GM12892 (cell line): ENCODE measurements around the gene OSTC.

Experiments used
- DNase-seq: peaks from one replicate; pipeline ENCODE4 v3.0.0; 2011; ENCODE audit not compliant: insufficient read length
- FAIRE-seq: peaks from 2 replicates; lab custom pipeline; 2011; peaks lifted over from hg19 to GRCh38; lab: Jason Lieb, UNC
- POLR2A ChIP-seq: IDR thresholded peaks from 2 replicates; pipeline ENCODE4 v1.6.1; 2011; ENCODE audit warnings: low read depth, low read length, control low read depth
- POLR2AphosphoS5 ChIP-seq: IDR thresholded peaks from 2 replicates; pipeline ENCODE4 v1.6.1; 2011; ENCODE audit warnings: low read depth, low read length, control low read depth
- TAF1 ChIP-seq: IDR thresholded peaks from 2 replicates; pipeline ENCODE4 v1.6.1; 2011; ENCODE audit warnings: low read depth, mild to moderate bottlenecking, control low read depth, low read length, borderline replicate concordance

The OSTC gene

GRCh38 chr4:108651014-108651791 lies 804 bp downstream of the OSTC start:
- no peak for TF ChIP-seq POLR2A
- TF ChIP-seq TAF1: no peak
- no peak for TF ChIP-seq POLR2AphosphoS5
- FAIRE-seq (no peak), DNase-seq (no peak)

DNA sequence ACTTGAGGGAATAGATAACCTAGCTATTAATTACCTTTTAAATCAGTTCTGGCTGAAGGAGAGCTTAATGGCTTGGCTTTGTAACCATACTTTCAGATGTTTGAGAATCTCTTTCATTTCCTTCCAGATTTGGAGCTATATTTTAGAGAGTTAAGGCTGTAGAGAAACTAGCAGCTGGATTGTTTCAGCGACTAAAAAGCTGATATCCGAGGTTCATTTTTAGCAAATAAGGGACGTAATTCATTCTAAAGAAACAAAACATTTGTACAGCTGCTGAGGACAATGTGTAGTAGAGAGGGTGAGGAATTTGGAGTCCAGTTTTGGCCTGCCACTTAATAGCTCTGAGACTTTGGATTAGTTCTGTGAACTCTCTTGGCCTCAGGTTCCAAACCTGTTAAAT lies 12.2 kb downstream of the OSTC start:
- DNase-seq (no peak), FAIRE-seq (no peak)
- TF ChIP-seq POLR2A (no peak), TAF1 (no peak), POLR2AphosphoS5 (no peak)

- no peak for FAIRE-seq
Observed at GRCh38 chr4:108674356-108674977, 24.1 kb downstream of the OSTC start.

GRCh38 chr4:108681321-108681809 lies 31.0 kb downstream of the OSTC start:
- no peak for DNase-seq
- TF ChIP-seq POLR2AphosphoS5: no peak
- TF ChIP-seq TAF1: no peak
- TF ChIP-seq POLR2A: no peak
- peak; percentile 9 for FAIRE-seq

More at GRCh38 chr4:108674356-108674977, 24.1 kb downstream of the OSTC start:
- TF ChIP-seq POLR2A (no peak), TAF1 (no peak), POLR2AphosphoS5 (no peak)
- DNase-seq: no peak

DNA sequence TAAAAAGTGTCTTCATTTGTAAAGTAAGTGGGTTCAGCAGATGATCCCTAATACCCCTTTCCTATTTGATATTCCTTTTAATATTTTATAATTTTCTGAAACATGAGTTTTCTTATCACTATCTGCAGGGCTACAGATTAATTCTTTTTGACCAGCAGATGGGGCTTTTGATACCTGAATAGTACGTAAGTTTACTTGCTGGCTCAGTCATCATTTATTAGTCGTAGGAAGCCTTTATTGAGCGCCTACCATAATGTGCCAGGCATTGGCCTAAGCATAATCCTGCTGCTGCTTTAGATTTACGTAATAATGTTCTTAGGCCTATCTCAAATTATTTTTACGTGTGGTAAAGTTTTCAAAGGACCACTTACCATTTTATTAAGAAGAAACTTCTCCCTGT lies 33.1 kb downstream of the OSTC start:
- TF ChIP-seq POLR2A (no peak), TAF1 (no peak), POLR2AphosphoS5 (no peak)
- FAIRE-seq (no peak), DNase-seq (no peak)

DNA sequence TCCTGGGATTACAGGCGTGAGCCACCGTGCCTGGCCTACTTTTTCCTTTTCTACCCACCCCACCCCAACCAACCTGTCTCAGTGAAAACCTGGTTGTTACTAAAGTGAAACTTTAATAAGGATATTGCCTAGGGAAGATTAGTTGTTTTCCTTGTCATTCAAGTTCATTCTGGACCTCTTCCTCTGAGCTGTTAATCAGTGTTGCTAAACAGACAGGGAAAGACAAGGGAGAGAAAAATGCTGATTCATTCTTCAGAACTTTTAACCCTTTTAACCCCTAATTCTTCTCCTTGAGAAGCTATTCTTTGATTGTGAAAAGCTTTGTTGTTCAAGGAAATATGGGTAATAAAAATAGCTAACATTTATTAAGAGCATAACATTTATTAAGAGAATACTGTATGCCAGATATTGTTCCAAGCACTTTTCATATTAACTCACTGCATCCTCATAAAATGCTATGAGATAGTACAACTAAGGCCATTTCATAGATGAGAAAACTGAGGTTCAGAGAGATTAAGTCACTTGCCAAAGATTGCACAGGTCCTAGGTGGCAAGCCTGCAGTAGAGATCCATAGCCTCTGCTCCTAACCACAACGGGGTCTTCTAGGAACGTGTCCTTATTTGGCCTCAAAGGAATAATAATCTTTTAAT lies 34.8 kb downstream of the OSTC start:
- FAIRE-seq (no peak), DNase-seq (no peak)
- no peak for TF ChIP-seq POLR2A
- no peak for TF ChIP-seq TAF1
- TF ChIP-seq POLR2AphosphoS5: no peak

DNA sequence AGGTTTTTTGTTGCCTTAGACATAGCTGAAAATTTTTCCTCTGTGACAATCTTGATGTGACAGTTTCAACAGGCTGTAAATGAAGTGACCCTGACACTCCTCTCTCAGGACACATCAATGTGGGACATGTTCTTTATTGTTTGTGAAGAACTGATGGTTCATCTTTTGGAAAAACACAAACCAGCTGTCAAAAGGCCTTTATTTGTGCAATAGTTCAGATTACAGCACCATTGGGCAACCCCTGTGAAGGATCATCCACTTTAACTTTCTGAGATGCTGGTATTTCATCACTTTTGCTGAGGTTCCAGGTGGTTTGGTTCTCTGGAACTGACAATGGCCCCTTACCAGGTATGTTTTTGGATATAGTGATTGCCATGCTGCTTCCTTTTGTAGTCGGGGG lies 40.3 kb downstream of the OSTC start:
- DNase-seq: no peak
- no peak for FAIRE-seq
- TF ChIP-seq POLR2A: no peak
- no peak for TF ChIP-seq TAF1
- no peak for TF ChIP-seq POLR2AphosphoS5

DNA sequence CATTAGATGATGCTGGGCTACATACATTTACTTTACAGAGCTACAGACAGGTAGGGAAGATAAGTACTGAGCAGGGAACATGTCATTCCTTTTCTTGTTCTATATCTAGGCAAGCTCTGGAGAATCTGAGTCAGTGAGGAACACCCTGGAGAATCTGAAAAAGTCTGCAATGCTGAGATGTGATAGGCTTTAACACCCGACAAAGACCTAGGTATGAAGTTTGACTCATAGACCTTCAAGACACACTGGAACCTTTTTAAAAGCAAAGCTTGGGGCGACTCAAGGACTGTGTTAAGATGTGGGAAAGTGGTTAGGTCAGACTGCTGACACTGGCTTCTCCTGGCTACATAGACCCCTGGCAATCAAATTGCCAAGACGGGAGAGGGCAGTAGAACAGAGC lies 42.8 kb downstream of the OSTC start:
- TF ChIP-seq TAF1: no peak
- no peak for TF ChIP-seq POLR2AphosphoS5
- TF ChIP-seq POLR2A: no peak
- no peak for FAIRE-seq
- no peak for DNase-seq

GRCh38 chr4:108693819-108694218 lies 43.4 kb downstream of the OSTC start:
- TF ChIP-seq TAF1 (no peak), POLR2A (no peak), POLR2AphosphoS5 (no peak)
- FAIRE-seq (no peak), DNase-seq (no peak)

- FAIRE-seq: no peak
- TF ChIP-seq POLR2AphosphoS5 (no peak), TAF1 (no peak), POLR2A (no peak)
- no peak for DNase-seq
Observed at GRCh38 chr4:108694423-108694822, 44.0 kb downstream of the OSTC start.

GRCh38 chr4:108695062-108695461 lies 44.7 kb downstream of the OSTC start:
- FAIRE-seq (no peak), DNase-seq (no peak)
- no peak for TF ChIP-seq TAF1
- no peak for TF ChIP-seq POLR2AphosphoS5

DNA sequence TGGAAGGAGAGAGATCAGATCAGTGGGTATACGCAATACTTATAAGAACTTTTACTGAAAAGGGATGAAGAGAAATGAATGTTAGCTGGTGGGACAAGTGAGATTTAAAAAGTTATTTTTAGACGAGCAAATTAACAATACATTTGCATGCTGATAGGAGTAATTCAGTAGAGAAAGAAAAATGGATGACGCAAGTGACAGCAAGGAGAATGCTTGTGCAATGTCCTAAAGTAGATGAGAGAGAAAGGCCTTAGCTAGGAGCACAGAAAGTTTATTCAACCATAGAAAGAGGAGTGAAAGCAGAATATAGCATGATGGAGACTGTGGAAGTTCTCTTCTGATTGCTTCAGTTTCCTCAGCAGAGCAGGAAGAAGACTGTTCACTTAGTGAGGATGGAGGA lies 45.8 kb downstream of the OSTC start:
- TF ChIP-seq POLR2A (no peak), TAF1 (no peak), POLR2AphosphoS5 (no peak)
- FAIRE-seq: no peak
- DNase-seq: no peak
